ENCODE results near the gene ACOT12. TPM values are rescaled to one million over a fixed set of nuclear protein-coding genes. Genes with fewer than 3 reads are reported as not detected.

The ACOT12 gene
- total and polyA plus RNA-seq, 2 experiments from 2014 or later, result not detected

DNA sequence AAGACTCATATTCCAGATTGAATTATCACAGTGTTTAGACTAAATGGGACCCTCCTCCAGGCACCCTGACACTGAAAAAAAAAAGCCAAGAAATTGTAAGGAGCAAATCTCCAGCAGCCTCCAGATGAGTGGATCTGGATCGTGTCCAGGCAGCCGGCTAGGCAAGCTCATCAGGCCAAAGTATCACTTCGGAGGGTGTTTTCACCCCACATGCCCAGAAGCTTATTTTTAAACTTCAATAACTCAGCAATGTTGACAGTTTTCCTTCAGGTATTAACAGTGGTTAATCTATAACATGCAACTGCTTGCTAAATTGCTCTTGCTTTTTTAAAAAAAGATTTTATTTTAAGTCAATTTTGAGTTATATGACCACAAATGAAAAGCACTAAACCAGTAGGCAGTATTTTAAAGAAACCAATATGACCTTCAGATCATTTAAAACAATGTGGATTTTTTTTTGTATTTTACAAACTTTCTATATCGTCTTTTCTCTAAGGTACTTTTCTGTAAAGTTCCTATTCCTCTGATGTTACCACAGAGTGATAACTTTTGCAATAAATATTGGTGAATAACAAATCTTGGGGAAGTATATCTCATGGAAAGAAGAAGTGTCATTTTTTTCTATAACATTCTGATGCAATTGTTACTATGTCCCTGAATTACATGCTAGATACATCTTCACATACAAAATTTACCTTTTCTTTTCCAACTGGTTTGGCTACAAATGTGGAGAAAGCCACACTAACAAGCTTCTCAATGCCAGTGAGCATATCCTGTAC is 30.7 kb downstream of the ACOT12 start:
- Histone ChIP-seq H3K27me3 (no peaks in the 10 kb centered on the region), H3K36me3 (no peaks in the 10 kb centered on the region), H3K4me3 (no peak overlapping the region), H3K9me3 (ENCODE audit: low read depth) (no peaks in the 10 kb centered on the region), H3K4me1 (ENCODE audit: low read depth) (no peaks in the 10 kb centered on the region), H3K27ac (no peak overlapping the region)
- TF ChIP-seq, protein P1, sequence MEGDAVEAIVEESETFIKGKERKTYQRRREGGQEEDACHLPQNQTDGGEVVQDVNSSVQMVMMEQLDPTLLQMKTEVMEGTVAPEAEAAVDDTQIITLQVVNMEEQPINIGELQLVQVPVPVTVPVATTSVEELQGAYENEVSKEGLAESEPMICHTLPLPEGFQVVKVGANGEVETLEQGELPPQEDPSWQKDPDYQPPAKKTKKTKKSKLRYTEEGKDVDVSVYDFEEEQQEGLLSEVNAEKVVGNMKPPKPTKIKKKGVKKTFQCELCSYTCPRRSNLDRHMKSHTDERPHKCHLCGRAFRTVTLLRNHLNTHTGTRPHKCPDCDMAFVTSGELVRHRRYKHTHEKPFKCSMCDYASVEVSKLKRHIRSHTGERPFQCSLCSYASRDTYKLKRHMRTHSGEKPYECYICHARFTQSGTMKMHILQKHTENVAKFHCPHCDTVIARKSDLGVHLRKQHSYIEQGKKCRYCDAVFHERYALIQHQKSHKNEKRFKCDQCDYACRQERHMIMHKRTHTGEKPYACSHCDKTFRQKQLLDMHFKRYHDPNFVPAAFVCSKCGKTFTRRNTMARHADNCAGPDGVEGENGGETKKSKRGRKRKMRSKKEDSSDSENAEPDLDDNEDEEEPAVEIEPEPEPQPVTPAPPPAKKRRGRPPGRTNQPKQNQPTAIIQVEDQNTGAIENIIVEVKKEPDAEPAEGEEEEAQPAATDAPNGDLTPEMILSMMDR (IDR thresholded peaks at IDR 0.05; ENCODE audit: low read depth, low read length), result no peak
- DNase-seq (ENCODE audit: low read depth in 1 of 2, low spot score in 1 of 2), result no peak

DNA sequence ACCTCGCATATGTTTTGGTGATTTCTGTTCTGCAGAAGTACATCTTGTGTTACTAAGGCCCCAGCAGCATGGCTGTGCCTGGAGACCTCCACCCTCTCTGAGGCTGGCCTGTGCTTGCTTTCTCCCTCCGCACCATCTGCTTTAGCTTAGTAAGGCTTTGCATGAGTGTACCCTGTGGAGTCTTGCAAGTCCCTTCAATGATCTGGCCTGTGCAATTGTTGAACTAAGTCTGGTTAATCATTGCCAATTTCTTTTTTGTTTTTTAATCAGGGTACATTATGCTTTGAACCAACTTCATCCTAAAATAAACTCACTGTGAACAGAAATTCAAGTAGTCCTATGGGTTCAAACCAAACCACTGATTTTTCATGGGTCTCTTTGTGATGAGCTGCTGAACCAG is 32.3 kb downstream of the ACOT12 start:
- Histone ChIP-seq H3K4me1 (ENCODE audit: low read depth) (no peaks in the 10 kb centered on the region), H3K27me3 (no peaks in the 10 kb centered on the region), H3K4me3 (no peak overlapping the region), H3K9me3 (ENCODE audit: low read depth) (no peaks in the 10 kb centered on the region), H3K27ac (no peak overlapping the region), H3K36me3 (no peaks in the 10 kb centered on the region)
- no peak for DNase-seq (ENCODE audit: low read depth in 1 of 2, low spot score in 1 of 2)
- TF ChIP-seq, protein P1 (IDR thresholded peaks at IDR 0.05; ENCODE audit: low read depth, low read length), result no peak

DNA sequence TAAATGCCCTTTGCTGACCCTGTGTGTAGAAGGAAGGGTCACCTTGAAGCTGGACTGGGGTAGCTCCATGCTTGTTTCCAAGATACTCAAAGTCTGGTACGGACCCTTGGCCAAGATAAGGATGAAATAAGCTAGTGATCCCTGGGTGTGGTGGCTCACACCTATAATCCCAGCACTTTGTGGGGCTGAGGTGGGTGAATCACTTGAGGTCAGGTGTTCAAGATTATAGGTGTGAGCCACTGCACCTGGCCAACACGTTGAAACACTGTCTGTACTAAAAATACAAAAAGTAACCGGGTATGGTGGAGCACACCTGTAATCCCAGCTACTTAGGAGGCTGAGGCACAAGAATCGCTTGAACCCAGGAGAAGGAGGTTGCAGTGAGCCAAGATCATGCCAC is 33.3 kb downstream of the ACOT12 start:
- Histone ChIP-seq H3K4me3 (no peak overlapping the region), H3K27ac (no peak overlapping the region), H3K36me3 (no peaks in the 10 kb centered on the region), H3K4me1 (ENCODE audit: low read depth) (no peaks in the 10 kb centered on the region), H3K27me3 (no peaks in the 10 kb centered on the region), H3K9me3 (ENCODE audit: low read depth) (no peaks in the 10 kb centered on the region)
- no peak for DNase-seq (ENCODE audit: low read depth in 1 of 2, low spot score in 1 of 2)
- TF ChIP-seq, protein P1 (IDR thresholded peaks at IDR 0.05; ENCODE audit: low read depth, low read length), result no peak

DNA sequence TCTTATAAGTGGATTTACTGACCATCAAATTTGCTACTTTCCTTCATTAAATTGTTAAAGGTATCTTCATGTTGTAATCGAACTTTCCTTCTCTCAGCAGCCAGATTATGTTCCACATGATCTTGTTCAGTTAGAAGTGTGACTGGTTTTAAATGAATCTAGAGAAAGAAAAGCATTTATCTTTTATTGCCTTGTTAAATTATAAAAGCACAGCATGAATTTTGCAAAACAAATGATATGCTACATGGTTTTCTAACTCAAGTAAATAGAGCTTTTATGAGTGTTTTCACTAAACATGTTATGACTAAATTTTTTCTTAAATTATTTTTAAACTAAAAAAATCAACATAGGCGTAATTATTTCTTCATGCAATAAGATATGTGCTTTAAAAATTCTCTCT is 34.1 kb downstream of the ACOT12 start:
- Histone ChIP-seq H3K36me3 (no peaks in the 10 kb centered on the region), H3K27me3 (no peaks in the 10 kb centered on the region), H3K27ac (no peak overlapping the region), H3K4me3 (no peak overlapping the region), H3K9me3 (ENCODE audit: low read depth) (no peaks in the 10 kb centered on the region), H3K4me1 (ENCODE audit: low read depth) (no peaks in the 10 kb centered on the region)
- TF ChIP-seq, protein P1 (IDR thresholded peaks at IDR 0.05; ENCODE audit: low read depth, low read length), result no peak
- DNase-seq (ENCODE audit: low read depth in 1 of 2, low spot score in 1 of 2), result no peak

DNA sequence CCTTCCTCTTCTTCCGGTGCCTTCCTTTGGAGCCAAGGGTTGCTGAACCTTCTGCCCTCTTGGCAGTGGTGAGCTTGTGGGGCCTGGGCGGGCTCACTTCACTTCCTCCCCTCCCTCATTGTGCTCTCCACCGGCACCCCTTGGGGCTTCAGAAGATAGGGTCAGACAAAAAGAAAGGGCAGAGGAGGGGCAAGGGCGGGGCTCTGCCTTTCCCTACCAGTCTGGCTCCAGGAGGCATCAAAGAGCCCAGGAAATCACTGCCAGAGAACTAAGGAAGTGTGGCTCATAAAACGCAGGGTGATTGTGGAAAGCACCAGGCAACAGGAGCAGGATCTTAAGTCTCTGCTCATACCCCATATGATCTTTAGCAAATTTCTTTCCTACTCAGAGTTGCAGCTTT is 34.8 kb downstream of the ACOT12 start:
- no peak for DNase-seq (ENCODE audit: low read depth in 1 of 2, low spot score in 1 of 2)
- Histone ChIP-seq H3K4me3 (no peak overlapping the region), H3K27me3 (no peaks in the 10 kb centered on the region), H3K27ac (no peak overlapping the region), H3K36me3 (no peaks in the 10 kb centered on the region), H3K4me1 (ENCODE audit: low read depth) (no peaks in the 10 kb centered on the region), H3K9me3 (ENCODE audit: low read depth) (no peaks in the 10 kb centered on the region)
- TF ChIP-seq, protein P1 (IDR thresholded peaks at IDR 0.05; ENCODE audit: low read depth, low read length), result no peak

Measured in cardiac muscle cell (in vitro differentiated cells and primary cell).